ENCODE results near the gene NSUN6. TPM values are rescaled to one million over a fixed set of nuclear protein-coding genes. Genes with fewer than 3 reads are reported as not detected.

Gene NSUN6
- polyA plus RNA-seq, 1 donor (not counting 4 experiments of a cell fraction or from before 2014, with no cell fraction given): 9.8 TPM

DNA sequence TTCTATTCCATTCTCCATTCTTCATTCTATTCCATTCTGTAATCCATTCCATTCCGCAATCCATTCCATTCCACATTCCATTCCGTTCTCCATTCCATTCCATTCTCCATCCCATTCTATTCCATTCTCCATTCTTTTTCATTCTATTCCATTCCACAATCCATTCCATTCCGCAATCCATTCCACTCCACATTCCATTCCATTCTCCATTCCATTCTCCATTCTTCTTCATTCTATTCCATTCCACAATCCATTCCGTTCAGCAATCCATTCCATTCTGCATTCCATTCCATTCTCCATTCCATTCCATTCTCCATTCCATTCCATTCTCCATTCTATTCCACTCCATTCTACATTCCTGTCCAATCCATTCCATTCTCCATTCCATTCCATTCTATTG, 85.2 kb downstream of the NSUN6 start:
- dilution Hi-C loops (cut with MboI; ENCODE audit: extremely low pct_ligation_motif_present, low sequenced_read_pairs): no loop called here

DNA sequence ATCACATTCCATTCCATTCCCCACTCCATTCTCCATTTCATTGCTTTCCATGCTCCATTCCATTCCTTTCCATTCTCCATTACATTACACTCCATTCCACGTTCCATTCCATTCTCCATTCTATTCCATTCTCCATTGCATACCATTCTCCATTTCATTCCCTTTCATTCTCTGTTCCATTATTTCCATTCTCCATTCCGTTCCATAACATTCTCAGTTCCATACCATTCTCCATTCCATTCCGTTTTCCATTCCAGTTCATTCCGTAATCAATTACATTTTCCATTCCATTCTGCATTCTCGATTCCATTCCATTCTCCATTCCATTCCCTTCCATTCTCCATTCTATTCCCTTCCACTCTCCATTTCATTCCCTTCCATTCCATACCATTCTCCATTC, 86.4 kb downstream of the NSUN6 start:
- Histone ChIP-seq H3K9ac (ENCODE audit: control insufficient read depth, extremely low read depth, insufficient read depth, low read length) (no peak overlapping the region), H3K4me1 (ENCODE audit: control insufficient read depth, extremely low read depth, insufficient read depth, low read length) (no peaks in the 10 kb centered on the region), H3K4me3 (ENCODE audit: control insufficient read depth in 2 of 3, extremely low read depth in 1 of 3, insufficient read depth in 2 of 3, low read depth in 1 of 3, low read length in 3 of 3) (no peak overlapping the region), H3K27ac (ENCODE audit: control insufficient read depth, insufficient read depth, low read length) (no peak overlapping the region), H2AFZ (ENCODE audit: control insufficient read depth, low read length) (no peak overlapping the region), H3K9me1 (ENCODE audit: control insufficient read depth, extremely low read depth, insufficient read depth, low read length) (no peaks in the 10 kb centered on the region), H3K36me3 (ENCODE audit: control insufficient read depth in 2 of 2, extremely low read depth in 1 of 2, insufficient read depth in 2 of 2, low read length in 2 of 2) (no peaks in the 10 kb centered on the region), H3K79me2 (ENCODE audit: control insufficient read depth, insufficient read depth, low read length) (no peaks in the 10 kb centered on the region), H3K9me3 (ENCODE audit: control insufficient read depth, low read depth, low read length) (no peaks in the 10 kb centered on the region), H3K27me3 (ENCODE audit: control insufficient read depth, extremely low read depth, insufficient read depth, low read length) (no peaks in the 10 kb centered on the region), H3K4me2 (ENCODE audit: control insufficient read depth, extremely low read depth, insufficient read depth, low read depth, low read length) (no peak overlapping the region), H4K20me1 (ENCODE audit: control insufficient read depth, extremely low read depth, insufficient read depth, low read length) (no peaks in the 10 kb centered on the region)
- dilution Hi-C loops (cut with MboI; ENCODE audit: extremely low pct_ligation_motif_present, low sequenced_read_pairs): no loop called here
- TF ChIP-seq, protein P1, sequence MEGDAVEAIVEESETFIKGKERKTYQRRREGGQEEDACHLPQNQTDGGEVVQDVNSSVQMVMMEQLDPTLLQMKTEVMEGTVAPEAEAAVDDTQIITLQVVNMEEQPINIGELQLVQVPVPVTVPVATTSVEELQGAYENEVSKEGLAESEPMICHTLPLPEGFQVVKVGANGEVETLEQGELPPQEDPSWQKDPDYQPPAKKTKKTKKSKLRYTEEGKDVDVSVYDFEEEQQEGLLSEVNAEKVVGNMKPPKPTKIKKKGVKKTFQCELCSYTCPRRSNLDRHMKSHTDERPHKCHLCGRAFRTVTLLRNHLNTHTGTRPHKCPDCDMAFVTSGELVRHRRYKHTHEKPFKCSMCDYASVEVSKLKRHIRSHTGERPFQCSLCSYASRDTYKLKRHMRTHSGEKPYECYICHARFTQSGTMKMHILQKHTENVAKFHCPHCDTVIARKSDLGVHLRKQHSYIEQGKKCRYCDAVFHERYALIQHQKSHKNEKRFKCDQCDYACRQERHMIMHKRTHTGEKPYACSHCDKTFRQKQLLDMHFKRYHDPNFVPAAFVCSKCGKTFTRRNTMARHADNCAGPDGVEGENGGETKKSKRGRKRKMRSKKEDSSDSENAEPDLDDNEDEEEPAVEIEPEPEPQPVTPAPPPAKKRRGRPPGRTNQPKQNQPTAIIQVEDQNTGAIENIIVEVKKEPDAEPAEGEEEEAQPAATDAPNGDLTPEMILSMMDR (optimal IDR thresholded peaks at IDR 0.05 in 1 of 3, IDR thresholded peaks at IDR 0.05 in 1 of 3, conservative IDR thresholded peaks at IDR 0.05 in 1 of 3; ENCODE audit: extremely low read depth in 1 of 3, insufficient read depth in 2 of 3, low read length in 3 of 3): no peak
- no peak for TF ChIP-seq EZH2 (IDR thresholded peaks at IDR 0.05; ENCODE audit: low read length)
- DNase-seq (ENCODE audit: low read depth, low spot score) (no peak), FAIRE-seq (no peak)

More for the DNA sequence above, 85.2 kb downstream of the NSUN6 start:
- no peak overlapping the region for H3K4me3 ChIP-seq (ENCODE audit: control insufficient read depth in 2 of 3, extremely low read depth in 1 of 3, insufficient read depth in 2 of 3, low read depth in 1 of 3, low read length in 3 of 3)
- no peak for DNase-seq (ENCODE audit: low read depth, low spot score)
- H3K4me1 ChIP-seq (ENCODE audit: control insufficient read depth, extremely low read depth, insufficient read depth, low read length): no peaks in the 10 kb centered on the region
- H3K4me2 ChIP-seq (ENCODE audit: control insufficient read depth, extremely low read depth, insufficient read depth, low read depth, low read length): no peak overlapping the region
- no peaks in the 10 kb centered on the region for H3K27me3 ChIP-seq (ENCODE audit: control insufficient read depth, extremely low read depth, insufficient read depth, low read length)
- H4K20me1 ChIP-seq (ENCODE audit: control insufficient read depth, extremely low read depth, insufficient read depth, low read length): no peaks in the 10 kb centered on the region
- H3K36me3 ChIP-seq (ENCODE audit: control insufficient read depth in 2 of 2, extremely low read depth in 1 of 2, insufficient read depth in 2 of 2, low read length in 2 of 2): no peaks in the 10 kb centered on the region
- no peak overlapping the region for H2AFZ ChIP-seq (ENCODE audit: control insufficient read depth, low read length)
- no peak overlapping the region for H3K9ac ChIP-seq (ENCODE audit: control insufficient read depth, extremely low read depth, insufficient read depth, low read length)
- FAIRE-seq: no peak
- no peaks in the 10 kb centered on the region for H3K79me2 ChIP-seq (ENCODE audit: control insufficient read depth, insufficient read depth, low read length)
- H3K27ac ChIP-seq (ENCODE audit: control insufficient read depth, insufficient read depth, low read length): no peak overlapping the region
- TF ChIP-seq, protein P1 (optimal IDR thresholded peaks at IDR 0.05 in 1 of 3, IDR thresholded peaks at IDR 0.05 in 1 of 3, conservative IDR thresholded peaks at IDR 0.05 in 1 of 3; ENCODE audit: extremely low read depth in 1 of 3, insufficient read depth in 2 of 3, low read length in 3 of 3): no peak
- TF ChIP-seq EZH2 (IDR thresholded peaks at IDR 0.05; ENCODE audit: low read length): no peak
- no peaks in the 10 kb centered on the region for H3K9me1 ChIP-seq (ENCODE audit: control insufficient read depth, extremely low read depth, insufficient read depth, low read length)
- H3K9me3 ChIP-seq (ENCODE audit: control insufficient read depth, low read depth, low read length): no peaks in the 10 kb centered on the region
